Mesenchymal stem cell (in vitro differentiated cells and primary cell): Measurements from ENCODE around the gene KRT24.

Source experiments
- DNase-seq: peaks from one replicate; pipeline ENCODE4 v3.0.0-alpha.2; 2013
- H2AFZ ChIP-seq: one replicate; pipeline ENCODE4 v1.6.1; 2013; ENCODE audit warnings: low read depth, mild to moderate bottlenecking, control low read depth, inconsistent platforms, low read length, moderate library complexity
- H2AK5ac ChIP-seq: 2 replicates; pipeline ENCODE4 v1.6.1; 2013; ENCODE audit warnings: low read length, moderate library complexity, mild to moderate bottlenecking, inconsistent platforms; ENCODE audit not compliant: severe bottlenecking
- H2BK120ac ChIP-seq: one replicate; pipeline ENCODE4 v1.6.1; 2013; ENCODE audit warnings: low read depth, mild to moderate bottlenecking, inconsistent platforms, low read length, moderate library complexity
- H2BK12ac ChIP-seq, 2 experiments: one replicate each; pipeline ENCODE4 v1.6.1; 2013; ENCODE audit warnings: inconsistent platforms in 2 of 2, low read length in 2 of 2, mild to moderate bottlenecking in 2 of 2, moderate library complexity in 2 of 2, control low read depth in 1 of 2
- H2BK15ac ChIP-seq: one replicate; pipeline ENCODE4 v1.6.1; 2013; ENCODE audit warnings: mild to moderate bottlenecking, low read depth, inconsistent platforms; ENCODE audit not compliant: poor library complexity, severe bottlenecking
- H2BK5ac ChIP-seq: 2 replicates; pipeline ENCODE4 v1.6.1; 2013; ENCODE audit warnings: low read depth, mild to moderate bottlenecking, low read length, control low read depth, inconsistent platforms; ENCODE audit not compliant: poor library complexity, severe bottlenecking
- H3K14ac ChIP-seq, 2 experiments: one replicate each; pipeline ENCODE4 v1.6.1; 2013; ENCODE audit warnings: inconsistent platforms in 2 of 2, low read length in 2 of 2, control low read depth in 1 of 2, mild to moderate bottlenecking in 1 of 2, moderate library complexity in 1 of 2
- H3K18ac ChIP-seq, 2 experiments: one replicate each; pipeline ENCODE4 v1.6.1; 2013; ENCODE audit warnings: inconsistent platforms in 2 of 2, low read length in 2 of 2, control low read depth in 1 of 2, low read depth in 1 of 2, mild to moderate bottlenecking in 1 of 2
- H3K23ac ChIP-seq, 2 experiments: one replicate each; pipeline ENCODE4 v1.6.1; 2013; ENCODE audit warnings: inconsistent platforms in 2 of 2, low read length in 2 of 2, mild to moderate bottlenecking in 2 of 2, moderate library complexity in 2 of 2, control low read depth in 1 of 2
- H3K27ac ChIP-seq: 2 replicates; pipeline ENCODE4 v1.5.1; 2013; ENCODE audit warnings: mild to moderate bottlenecking, moderate library complexity, low read length, control low read depth, inconsistent platforms; ENCODE audit not compliant: poor library complexity, severe bottlenecking
- H3K27me3 ChIP-seq, 2 experiments: 2 replicates each; pipeline versions ENCODE4 v1.6.1 to v1.7.0; 2013; ENCODE audit warnings: low read length in 2 of 2, mild to moderate bottlenecking in 2 of 2, moderate library complexity in 2 of 2, control low read depth in 1 of 2, inconsistent platforms in 1 of 2; ENCODE audit not compliant: control insufficient read depth in 1 of 2, insufficient read depth in 1 of 2
- H3K36me3 ChIP-seq, 2 experiments: 2 replicates each; pipeline versions ENCODE4 v1.6.1 to v1.7.0; 2013; ENCODE audit warnings: low read length in 2 of 2, control low read depth in 1 of 2, inconsistent platforms in 1 of 2, low read depth in 1 of 2, mild to moderate bottlenecking in 1 of 2; ENCODE audit not compliant: insufficient read depth in 2 of 2, control insufficient read depth in 1 of 2
- H3K4ac ChIP-seq, 2 experiments: one replicate each; pipeline ENCODE4 v1.6.1; 2013; ENCODE audit warnings: inconsistent platforms in 2 of 2, low read length in 2 of 2, mild to moderate bottlenecking in 2 of 2, moderate library complexity in 2 of 2, control low read depth in 1 of 2, low read depth in 1 of 2
- H3K4me1 ChIP-seq: 2 replicates; pipeline ENCODE4 v1.6.1; 2013; ENCODE audit warnings: low read depth, low read length, control low read depth; ENCODE audit not compliant: control insufficient read depth, insufficient read depth
- H3K4me2 ChIP-seq: 2 replicates; pipeline ENCODE4 v1.6.1; 2013; ENCODE audit warnings: low read length, mild to moderate bottlenecking, inconsistent platforms; ENCODE audit not compliant: poor library complexity, severe bottlenecking
- H3K4me3 ChIP-seq, 2 experiments: 2 replicates each; pipeline versions ENCODE4 v1.5.1 to v1.7.0; 2013; ENCODE audit warnings: low read length in 2 of 2, mild to moderate bottlenecking in 2 of 2, control low read depth in 1 of 2, low read depth in 1 of 2; ENCODE audit not compliant: insufficient read depth in 1 of 2
- H3K79me1 ChIP-seq: replicated peaks from 2 replicates; pipeline ENCODE4 v1.6.1; 2013; ENCODE audit warnings: mild to moderate bottlenecking, control low read depth, low read length, inconsistent platforms; ENCODE audit not compliant: poor library complexity, severe bottlenecking
- H3K9ac ChIP-seq: 2 replicates; pipeline ENCODE4 v1.7.0; 2013; ENCODE audit warnings: mild to moderate bottlenecking, low read length, moderate library complexity
- H3K9me3 ChIP-seq: 2 replicates; pipeline ENCODE4 v1.7.0; 2013; ENCODE audit warnings: mild to moderate bottlenecking, low read length; ENCODE audit not compliant: control insufficient read depth
- H4K8ac ChIP-seq: one replicate; pipeline ENCODE4 v1.6.1; 2013; ENCODE audit warnings: inconsistent platforms, mild to moderate bottlenecking, low read length, moderate library complexity
- H4K91ac ChIP-seq: one replicate; pipeline ENCODE4 v1.6.1; 2013; ENCODE audit warnings: mild to moderate bottlenecking, low read length, inconsistent platforms
- WGBS: methylation state at CpG from one replicate; pipeline ENCODE4 v1.1.7; 2013; ENCODE audit warnings: mixed read lengths; 5-methylcytosine and 5-hydroxymethylcytosine counted together

The KRT24 gene

DNA sequence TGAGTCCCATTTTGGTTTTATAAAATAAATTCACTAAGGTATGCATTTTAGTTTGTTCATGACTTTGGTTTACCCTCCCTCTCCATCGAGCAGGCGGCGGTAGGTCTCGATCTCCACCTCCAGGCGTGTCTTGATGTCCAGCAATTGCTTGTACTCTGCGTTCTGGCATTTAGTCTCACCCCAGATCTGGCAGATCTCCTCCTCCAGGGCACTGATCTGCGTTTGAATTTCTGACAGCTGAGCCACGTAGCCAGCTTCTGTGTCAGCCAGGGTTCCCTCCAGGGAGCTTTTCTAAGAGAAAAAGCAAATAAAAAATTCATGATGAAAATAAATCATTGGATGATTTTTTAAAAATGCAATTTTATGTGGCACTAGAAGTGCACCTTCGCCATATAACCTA lies 4.2 kb downstream of the KRT24 start:
- Histone ChIP-seq H4K8ac (no peak overlapping the region), H3K27me3 (peaks cover 0 to 3% of the 10 kb centered on the region in 2 experiments), H3K9ac (peak overlapping the region; percentile 63), H3K23ac (no peak overlapping the region), H3K27ac (no peak overlapping the region), H2AFZ (no peak overlapping the region), H3K4me1 (peaks cover 10% of the 10 kb centered on the region), H3K4ac (no peak overlapping the region), H3K79me1 (no peaks in the 10 kb centered on the region), H2BK120ac (no peak overlapping the region), H3K4me2 (no peak overlapping the region), H4K91ac (no peak overlapping the region), H2AK5ac (no peak overlapping the region), H3K4me3 (peak overlapping the region in 1 of 2 experiments; percentile 48), H3K9me3 (no peaks in the 10 kb centered on the region), H3K14ac (no peak overlapping the region), H3K18ac (no peak overlapping the region), H2BK5ac (no peak overlapping the region), H2BK12ac (no peak overlapping the region), H2BK15ac (no peak overlapping the region), H3K36me3 (no peaks in the 10 kb centered on the region)
- DNase-seq: no peak
- 72% methylated on average over 8 of the region's 9 CpGs for whole genome bisulfite sequencing

DNA sequence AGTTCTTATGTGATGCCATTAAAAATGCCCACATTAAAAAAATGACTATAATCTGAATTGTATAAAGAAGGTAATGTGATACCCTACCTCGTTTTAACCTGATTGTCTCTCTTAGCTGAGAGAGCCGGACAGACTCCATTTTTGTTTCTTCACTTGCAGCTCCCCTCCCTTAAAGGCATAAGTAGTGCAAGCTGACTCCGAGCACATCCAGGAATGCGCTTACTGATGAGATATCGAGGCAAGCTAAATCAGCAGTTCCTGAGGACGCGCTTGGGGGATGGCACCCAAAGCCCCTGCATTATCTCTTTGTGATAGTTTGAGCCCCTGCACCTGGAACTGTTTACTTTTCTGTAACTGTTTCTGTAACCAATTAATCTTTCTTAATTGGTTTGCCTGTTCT lies 6.3 kb downstream of the KRT24 start:
- Histone ChIP-seq H3K9ac (no peak overlapping the region), H2BK15ac (no peak overlapping the region), H2BK5ac (no peak overlapping the region), H3K23ac (no peak overlapping the region), H3K79me1 (no peaks in the 10 kb centered on the region), H2BK120ac (no peak overlapping the region), H3K14ac (no peak overlapping the region), H4K91ac (no peak overlapping the region), H3K9me3 (no peaks in the 10 kb centered on the region), H2AFZ (no peak overlapping the region), H3K27me3 (peaks cover 0 to 3% of the 10 kb centered on the region in 2 experiments), H3K36me3 (no peaks in the 10 kb centered on the region), H3K27ac (no peak overlapping the region), H2BK12ac (no peak overlapping the region), H3K4me3 (no peak overlapping the region), H3K18ac (no peak overlapping the region), H4K8ac (no peak overlapping the region), H3K4me2 (no peak overlapping the region), H3K4me1 (peaks cover 10% of the 10 kb centered on the region), H3K4ac (no peak overlapping the region), H2AK5ac (no peak overlapping the region)
- WGBS: 65% methylated on average over 7 of the region's 7 CpGs
- DNase-seq: no peak

DNA sequence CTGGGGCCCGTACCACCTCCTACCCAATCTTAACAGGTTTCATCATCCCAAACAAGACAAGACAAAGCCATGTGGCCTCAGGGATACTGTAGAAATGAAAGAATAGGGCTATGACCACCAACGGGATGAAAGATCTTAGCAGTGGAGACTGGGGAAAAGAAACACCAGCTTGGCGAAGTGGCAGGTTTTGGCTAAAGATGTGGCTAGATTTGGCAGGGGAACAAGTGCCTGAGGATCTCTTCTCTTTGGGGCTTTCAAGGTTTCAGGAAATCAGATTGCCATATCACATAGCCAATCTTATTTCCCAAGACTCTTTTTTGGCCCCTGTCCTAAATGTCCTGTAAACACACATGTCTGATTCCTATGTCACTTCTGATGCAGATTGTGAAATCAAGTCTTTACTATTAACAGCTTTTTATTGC lies 6.9 kb downstream of the KRT24 start:
- Histone ChIP-seq H3K36me3 (no peaks in the 10 kb centered on the region), H2AFZ (no peak overlapping the region), H3K4me1 (peaks cover 10% of the 10 kb centered on the region), H3K4me2 (no peak overlapping the region), H3K14ac (no peak overlapping the region), H3K4me3 (no peak overlapping the region), H3K79me1 (no peaks in the 10 kb centered on the region), H2BK120ac (no peak overlapping the region), H3K4ac (no peak overlapping the region), H3K23ac (no peak overlapping the region), H3K9me3 (no peaks in the 10 kb centered on the region), H4K91ac (no peak overlapping the region), H3K27me3 (peaks cover 0 to 3% of the 10 kb centered on the region in 2 experiments), H3K27ac (peak overlapping the region; percentile 10), H2BK15ac (no peak overlapping the region), H2BK12ac (no peak overlapping the region), H4K8ac (no peak overlapping the region), H2AK5ac (peak overlapping the region; percentile 78), H3K9ac (no peak overlapping the region), H2BK5ac (no peak overlapping the region), H3K18ac (no peak overlapping the region)
- WGBS: 83% methylated on average over 2 of the region's 3 CpGs
- no peak for DNase-seq

DNA sequence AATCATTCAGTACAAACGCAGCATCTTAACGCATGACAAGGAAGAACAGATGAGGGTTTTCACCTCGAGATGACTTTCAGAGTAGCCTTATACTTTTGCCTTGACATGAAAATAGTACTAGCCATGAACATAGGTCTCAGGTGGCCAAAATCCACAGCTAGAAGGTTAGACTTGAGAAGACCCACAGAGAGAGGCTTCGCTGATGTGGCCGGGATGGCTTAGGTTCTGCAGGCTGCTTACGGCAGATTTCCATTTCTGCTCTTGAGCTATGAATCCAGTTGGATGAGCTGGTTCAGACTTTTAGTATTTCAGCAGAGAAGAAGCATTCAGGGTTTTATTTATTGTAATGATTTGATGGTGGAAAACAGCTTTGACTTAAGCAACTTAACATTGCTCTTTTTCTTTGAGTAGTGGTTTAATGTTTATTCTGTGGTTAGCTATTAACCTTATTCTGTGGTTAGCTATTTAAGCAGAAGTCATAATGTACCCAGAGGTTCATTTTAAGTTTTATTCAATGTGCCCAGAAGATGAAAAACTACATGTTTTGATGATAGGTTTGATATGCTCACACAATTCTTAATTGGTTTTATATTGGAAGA lies 7.6 kb downstream of the KRT24 start:
- no peak overlapping the region for H2AFZ ChIP-seq
- peak overlapping the region; percentile 33 for H2AK5ac ChIP-seq
- no peak overlapping the region for H2BK12ac ChIP-seq
- peak overlapping the region; percentile 66 for H3K27ac ChIP-seq
- H2BK15ac ChIP-seq: no peak overlapping the region
- no peaks in the 10 kb centered on the region for H3K9me3 ChIP-seq
- no peak overlapping the region for H3K9ac ChIP-seq
- no peak overlapping the region for H3K4me3 ChIP-seq
- 95% methylated on average over 6 of the region's 6 CpGs for WGBS
- no peak overlapping the region for H3K4ac ChIP-seq
- no peak for DNase-seq
- H3K27me3 ChIP-seq: peaks cover 0 to 3% of the 10 kb centered on the region in 2 experiments
- H2BK5ac ChIP-seq: no peak overlapping the region
- H3K36me3 ChIP-seq: no peaks in the 10 kb centered on the region
- H3K23ac ChIP-seq: no peak overlapping the region
- H3K18ac ChIP-seq: no peak overlapping the region
- H2BK120ac ChIP-seq: no peak overlapping the region
- peaks cover 10% of the 10 kb centered on the region for H3K4me1 ChIP-seq
- H3K4me2 ChIP-seq: peak overlapping the region; percentile 12
- H3K14ac ChIP-seq: no peak overlapping the region
- H4K91ac ChIP-seq: no peak overlapping the region
- no peaks in the 10 kb centered on the region for H3K79me1 ChIP-seq
- no peak overlapping the region for H4K8ac ChIP-seq
